Endothelial cell of umbilical vein (primary cell): ENCODE measurements around the gene MYO1E. TPM values are rescaled to one million over a fixed set of nuclear protein-coding genes. Genes with fewer than 3 reads are reported as not detected.

Experiments used
- BruUV-seq: library from RNA; stranded (reverse); fragments of 400-500 nt; replicated peaks from 2 replicates; lab custom pipeline; 2021; lab: Mats Ljungman, UMichigan
- CTCF ChIA-PET: fragments of 300-600, 350-600 bp; sonication (Branson Sonifier 250); formaldehyde crosslinking; loops from one replicate; lab custom pipeline; 2021; ENCODE audit warnings: antibody characterized with exemption, inconsistent platforms; lab: Charles Lee
- POLR2A ChIA-PET: fragments of 300-600, 350-600 bp; sonication (Branson Sonifier 250); formaldehyde crosslinking; loops from one replicate; lab custom pipeline; 2021; ENCODE audit warnings: antibody characterized with exemption, inconsistent platforms; lab: Charles Lee
- DNase-seq: peaks from one replicate; pipeline ENCODE4 v3.0.0-alpha.2; 2011; ENCODE audit warnings: low read depth, low spot score
- FAIRE-seq: peaks from 2 replicates; lab custom pipeline; 2011; peaks lifted over from hg19 to GRCh38; lab: Jason Lieb, UNC
- H2AFZ ChIP-seq: 2 replicates; pipeline ENCODE4 v1.6.0; 2012; ENCODE audit warnings: low read depth, low read length, control low read depth, inconsistent platforms
- H3K27ac ChIP-seq: 2 replicates; pipeline ENCODE4 v1.5.1; 2011; ENCODE audit warnings: low read depth, mild to moderate bottlenecking, control low read depth, low read length, moderate library complexity; ENCODE audit not compliant: insufficient read depth
- H3K27me3 ChIP-seq, 2 experiments: 2 replicates each; pipeline versions ENCODE4 v1.6.0 to v1.6.1; 2011; ENCODE audit warnings: low read length in 2 of 2, mixed read lengths in 1 of 2; ENCODE audit not compliant: control insufficient read depth in 2 of 2, insufficient read depth in 2 of 2
- H3K36me3 ChIP-seq, 2 experiments: 2 replicates in 1 of 2; 3 replicates in 1 of 2; pipeline ENCODE4 v1.5.1; 2011; ENCODE audit warnings: low read length in 2 of 2, mild to moderate bottlenecking in 1 of 2, moderate library complexity in 1 of 2; ENCODE audit not compliant: control insufficient read depth in 2 of 2, insufficient read depth in 2 of 2; ENCODE audit errors: extremely low read depth in 1 of 2
- H3K4me1 ChIP-seq: 3 replicates; pipeline ENCODE4 v1.5.1; 2011; ENCODE audit warnings: mild to moderate bottlenecking, low read length; ENCODE audit not compliant: control insufficient read depth, insufficient read depth; ENCODE audit errors: extremely low read depth
- H3K4me2 ChIP-seq: 2 replicates; pipeline ENCODE4 v1.6.1; 2011; ENCODE audit warnings: low read length, control low read depth, mixed read lengths; ENCODE audit not compliant: insufficient read depth
- H3K4me3 ChIP-seq, 3 experiments: fragments of 200-600 bp in 1 of 3; sonication (generic), shearing (Covaris generic) in 1 of 3; replicated peaks in 1 of 3; 2 replicates each; pipeline ENCODE4 v1.5.1; 2011 to 2016; ENCODE audit warnings: control low read depth in 3 of 3, low read length in 3 of 3, mild to moderate bottlenecking in 2 of 3, inconsistent platforms in 1 of 3, low read depth in 1 of 3, moderate library complexity in 1 of 3; ENCODE audit not compliant: insufficient read depth in 1 of 3
- H3K79me2 ChIP-seq: 2 replicates; pipeline ENCODE4 v1.6.0; 2012; ENCODE audit warnings: low read length, inconsistent platforms; ENCODE audit not compliant: control insufficient read depth, insufficient read depth
- H3K9ac ChIP-seq: replicated peaks from 2 replicates; pipeline ENCODE3; 2011; ENCODE audit warnings: low read length, control low read depth; ENCODE audit not compliant: insufficient read depth; ENCODE audit errors: extremely low read depth
- H3K9me1 ChIP-seq: replicated peaks from 3 replicates; pipeline ENCODE4 v1.6.0; 2011; ENCODE audit warnings: mild to moderate bottlenecking, low read length; ENCODE audit not compliant: control insufficient read depth, insufficient read depth; ENCODE audit errors: extremely low read depth
- H3K9me3 ChIP-seq: replicated peaks from 2 replicates; pipeline ENCODE4 v1.5.1; 2012; ENCODE audit warnings: low read length, inconsistent platforms; ENCODE audit not compliant: control insufficient read depth, insufficient read depth
- H4K20me1 ChIP-seq: replicated peaks from 2 replicates; pipeline ENCODE3; 2011; ENCODE audit warnings: mild to moderate bottlenecking, low read length; ENCODE audit not compliant: control insufficient read depth, insufficient read depth; ENCODE audit errors: extremely low read depth
- EZH2 ChIP-seq: IDR thresholded peaks from 2 replicates; pipeline ENCODE4 v1.6.1; 2012; ENCODE audit warnings: borderline replicate concordance, low read depth, mild to moderate bottlenecking, moderate library complexity, low read length, inconsistent platforms; ENCODE audit not compliant: severe bottlenecking
- FOS ChIP-seq: IDR thresholded peaks from 2 replicates; pipeline ENCODE4 v1.6.1; 2011; ENCODE audit warnings: mild to moderate bottlenecking, low read length, moderate library complexity, borderline replicate concordance; ENCODE audit not compliant: insufficient read depth
- GATA2 ChIP-seq: IDR thresholded peaks from 2 replicates; pipeline ENCODE4 v1.7.0; 2011; ENCODE audit warnings: low read depth, mild to moderate bottlenecking, moderate library complexity, mixed read lengths, low read length; ENCODE audit not compliant: insufficient read length, insufficient read depth
- JUN ChIP-seq: IDR thresholded peaks from 2 replicates; pipeline ENCODE4 v1.6.1; 2011; ENCODE audit warnings: borderline replicate concordance, low read depth; ENCODE audit not compliant: insufficient read length, insufficient read depth
- MYC ChIP-seq: IDR thresholded peaks from one replicate; pipeline ENCODE4 v1.6.1; 2011; ENCODE audit warnings: mild to moderate bottlenecking, low read depth, low read length
- POLR2A ChIP-seq: IDR thresholded peaks from 2 replicates; pipeline ENCODE4 v1.6.1; 2012; ENCODE audit warnings: low read depth, mild to moderate bottlenecking, control low read depth, low read length
- POLR2AphosphoS5 ChIP-seq: IDR thresholded peaks from 2 replicates; pipeline ENCODE4 v1.6.1; 2012; ENCODE audit warnings: low read depth, mild to moderate bottlenecking, control low read depth, low read length, moderate library complexity; ENCODE audit not compliant: insufficient read depth
- dilution Hi-C: fragments of 300-500 bp; cut with MboI; formaldehyde crosslinking; loops from one replicate; pipeline ENCODE4 v1.15.0; 2019; ENCODE audit warnings: low sequenced_read_pairs; ENCODE audit not compliant: extremely low pct_ligation_motif_present
- intact Hi-C: fragments of 100-400 bp; cut with micrococcal nuclease; formaldehyde crosslinking; loops from one replicate; pipeline ENCODE4 v1.10.0; 2022
- polyA plus RNA-seq, 4 experiments: library from polyadenylated mRNA; depleted of rRNA in 3 of 4; stranded (reverse) in 3 of 4; unstranded in 1 of 4; fragments of >200 nt; gene quantifications; 2 replicates each; pipeline versions ENCODE4 v1.2.1 to v1.2.3, GENCODE V29; 2011 to 2012; ENCODE audit warnings: missing spikeins in 1 of 4
- total RNA-seq: library from RNA; stranded (reverse); gene quantifications from 2 replicates; pipeline ENCODE4 v1.2.3, GENCODE V29; 2021
- TF ChIP-seq, protein P1 (sequence below), 2 donors: IDR thresholded peaks; 1 replicate in 1 of 2; 2 replicates in 1 of 2; pipeline ENCODE4 v1.5.1; 2011; ENCODE audit warnings: low read length in 2 of 2, mild to moderate bottlenecking in 2 of 2, moderate library complexity in 2 of 2, control low read depth in 1 of 2, inconsistent platforms in 1 of 2, low read depth in 1 of 2; ENCODE audit not compliant: insufficient read depth in 1 of 2; ENCODE audit errors: extremely low read depth in 1 of 2
- TF ChIP-seq, protein P2 (sequence below): IDR thresholded peaks from 2 replicates; pipeline ENCODE4 v1.6.1; 2011; ENCODE audit not compliant: insufficient read depth, insufficient read length

The MYO1E gene
- total and polyA plus RNA-seq, 2 donors (not counting 3 experiments of a cell fraction or from before 2014, with no cell fraction given): 31.6 to 218 TPM

- ChIA-PET POLR2A (no interaction called here), CTCF (no interaction called here)
- no peak overlapping the region for H3K9ac ChIP-seq
- intact Hi-C loops: no loop called here
- H3K27me3 ChIP-seq: no peaks in the 10 kb centered on the region
- TF ChIP-seq, protein P1, sequence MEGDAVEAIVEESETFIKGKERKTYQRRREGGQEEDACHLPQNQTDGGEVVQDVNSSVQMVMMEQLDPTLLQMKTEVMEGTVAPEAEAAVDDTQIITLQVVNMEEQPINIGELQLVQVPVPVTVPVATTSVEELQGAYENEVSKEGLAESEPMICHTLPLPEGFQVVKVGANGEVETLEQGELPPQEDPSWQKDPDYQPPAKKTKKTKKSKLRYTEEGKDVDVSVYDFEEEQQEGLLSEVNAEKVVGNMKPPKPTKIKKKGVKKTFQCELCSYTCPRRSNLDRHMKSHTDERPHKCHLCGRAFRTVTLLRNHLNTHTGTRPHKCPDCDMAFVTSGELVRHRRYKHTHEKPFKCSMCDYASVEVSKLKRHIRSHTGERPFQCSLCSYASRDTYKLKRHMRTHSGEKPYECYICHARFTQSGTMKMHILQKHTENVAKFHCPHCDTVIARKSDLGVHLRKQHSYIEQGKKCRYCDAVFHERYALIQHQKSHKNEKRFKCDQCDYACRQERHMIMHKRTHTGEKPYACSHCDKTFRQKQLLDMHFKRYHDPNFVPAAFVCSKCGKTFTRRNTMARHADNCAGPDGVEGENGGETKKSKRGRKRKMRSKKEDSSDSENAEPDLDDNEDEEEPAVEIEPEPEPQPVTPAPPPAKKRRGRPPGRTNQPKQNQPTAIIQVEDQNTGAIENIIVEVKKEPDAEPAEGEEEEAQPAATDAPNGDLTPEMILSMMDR (IDR thresholded peaks at IDR 0.05; ENCODE audit: extremely low read depth in 1 of 2, insufficient read depth in 1 of 2, low read depth in 1 of 2, low read length in 2 of 2): no peak
- TF ChIP-seq GATA2 (no peak), POLR2AphosphoS5 (no peak), JUN (no peak), FOS (no peak), POLR2A (no peak), EZH2 (no peak), MYC (no peak)
- TF ChIP-seq, protein P2, sequence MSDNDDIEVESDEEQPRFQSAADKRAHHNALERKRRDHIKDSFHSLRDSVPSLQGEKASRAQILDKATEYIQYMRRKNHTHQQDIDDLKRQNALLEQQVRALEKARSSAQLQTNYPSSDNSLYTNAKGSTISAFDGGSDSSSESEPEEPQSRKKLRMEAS: no peak
- H3K36me3 ChIP-seq: no peaks in the 10 kb centered on the region
- H3K27ac ChIP-seq: no peak overlapping the region
- H3K4me3 ChIP-seq: no peak overlapping the region
- no peaks in the 10 kb centered on the region for H3K9me3 ChIP-seq
- no peaks in the 10 kb centered on the region for H4K20me1 ChIP-seq
- DNase-seq: no peak
- dilution Hi-C loops: no loop called here
- H2AFZ ChIP-seq: no peak overlapping the region
- H3K4me1 ChIP-seq: no peaks in the 10 kb centered on the region
- no peak overlapping the region for H3K4me2 ChIP-seq
- no peaks in the 10 kb centered on the region for H3K9me1 ChIP-seq
- FAIRE-seq: no peak
- no TSS peak for BruUV-seq
- no peaks in the 10 kb centered on the region for H3K79me2 ChIP-seq
Measured at GRCh38 chr15:59385171-59385570, 12.5 kb upstream of the MYO1E start.
